ENCODE data around the gene KCNQ1.

- TF ChIP-seq, protein P1, sequence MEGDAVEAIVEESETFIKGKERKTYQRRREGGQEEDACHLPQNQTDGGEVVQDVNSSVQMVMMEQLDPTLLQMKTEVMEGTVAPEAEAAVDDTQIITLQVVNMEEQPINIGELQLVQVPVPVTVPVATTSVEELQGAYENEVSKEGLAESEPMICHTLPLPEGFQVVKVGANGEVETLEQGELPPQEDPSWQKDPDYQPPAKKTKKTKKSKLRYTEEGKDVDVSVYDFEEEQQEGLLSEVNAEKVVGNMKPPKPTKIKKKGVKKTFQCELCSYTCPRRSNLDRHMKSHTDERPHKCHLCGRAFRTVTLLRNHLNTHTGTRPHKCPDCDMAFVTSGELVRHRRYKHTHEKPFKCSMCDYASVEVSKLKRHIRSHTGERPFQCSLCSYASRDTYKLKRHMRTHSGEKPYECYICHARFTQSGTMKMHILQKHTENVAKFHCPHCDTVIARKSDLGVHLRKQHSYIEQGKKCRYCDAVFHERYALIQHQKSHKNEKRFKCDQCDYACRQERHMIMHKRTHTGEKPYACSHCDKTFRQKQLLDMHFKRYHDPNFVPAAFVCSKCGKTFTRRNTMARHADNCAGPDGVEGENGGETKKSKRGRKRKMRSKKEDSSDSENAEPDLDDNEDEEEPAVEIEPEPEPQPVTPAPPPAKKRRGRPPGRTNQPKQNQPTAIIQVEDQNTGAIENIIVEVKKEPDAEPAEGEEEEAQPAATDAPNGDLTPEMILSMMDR (IDR thresholded peaks at IDR 0.05): no peak
- no peak for TF ChIP-seq POLR2A (IDR thresholded peaks at IDR 0.05)
Observed at GRCh38 chr11:2426826-2427521, 17.8 kb upstream of the KCNQ1 start.

Data from adrenal gland (tissue), 5 donors.